Activated CD4-positive, alpha-beta T cell treated with anti-CD3 and anti-CD28 coated beads, Interleukin-2, amount 10 ng/mL, durations not matched to agents 24 days and 14 days (primary cell): ENCODE data around the gene PDS5B. TPM values are rescaled to one million over a fixed set of nuclear protein-coding genes. Genes with fewer than 3 reads are reported as not detected.

Experiments used
- DNase-seq: peaks from one replicate; pipeline ENCODE4 v3.0.0; 2022
- H3K27ac Mint-ChIP-seq: one replicate; pipeline ENCODE4 v1.8.0; 2022; ENCODE audit warnings: mild to moderate bottlenecking, mixed read lengths
- H3K27me3 Mint-ChIP-seq: one replicate; pipeline ENCODE4 v1.8.0; 2022; ENCODE audit warnings: mixed read lengths
- H3K36me3 Mint-ChIP-seq: one replicate; pipeline ENCODE4 v1.8.0; 2022; ENCODE audit warnings: low read depth, mild to moderate bottlenecking, mixed read lengths
- H3K4me1 Mint-ChIP-seq: one replicate; pipeline ENCODE4 v1.8.0; 2021; ENCODE audit warnings: mixed read lengths
- H3K4me3 Mint-ChIP-seq: one replicate; pipeline ENCODE4 v1.8.0; 2022; ENCODE audit warnings: mild to moderate bottlenecking, moderate library complexity, mixed read lengths
- H3K9me3 Mint-ChIP-seq: one replicate; pipeline ENCODE4 v1.8.0; 2021; ENCODE audit warnings: mixed read lengths
- intact Hi-C: fragments of 100-400 bp; cut with micrococcal nuclease; formaldehyde crosslinking; loops from one replicate; pipeline ENCODE4 v1.15.1; 2023
- total RNA-seq: library from RNA; stranded (reverse); gene quantifications from 2 replicates; pipeline ENCODE4 v1.2.3, GENCODE V29; 2022

Gene PDS5B
- total RNA-seq, 1 donor from 2014 or later: 70.2 TPM

DNA sequence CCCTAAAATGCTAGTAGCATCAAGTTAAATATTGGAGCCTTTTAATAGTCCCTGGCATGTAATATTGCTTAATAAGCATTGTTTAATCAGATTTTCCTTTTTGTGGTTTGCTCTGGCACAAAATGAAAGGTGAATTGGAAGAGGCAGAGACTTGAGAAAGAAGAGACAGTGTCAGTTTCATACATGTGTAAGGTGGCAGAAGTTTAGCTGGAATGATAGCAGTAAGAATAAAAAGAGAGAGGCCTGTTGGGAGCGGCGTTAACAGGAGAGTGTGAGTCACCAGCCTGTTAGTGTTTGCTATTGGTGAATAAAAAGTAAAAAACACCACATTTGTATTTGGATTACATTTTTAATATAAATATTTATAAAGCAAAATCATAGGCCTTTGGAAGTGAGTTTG is 145.3 kb downstream of the PDS5B start:
- no peaks in the 10 kb centered on the region for H3K27me3 Mint-ChIP-seq
- intact Hi-C loops: no loop called here
- H3K36me3 Mint-ChIP-seq: peaks cover 36% of the 10 kb centered on the region
- peaks cover 6% of the 10 kb centered on the region for H3K9me3 Mint-ChIP-seq
- H3K27ac Mint-ChIP-seq: peak overlapping the region; percentile 12
- DNase-seq: no peak
- H3K4me3 Mint-ChIP-seq: no peak overlapping the region
- H3K4me1 Mint-ChIP-seq: peaks cover 29% of the 10 kb centered on the region

DNA sequence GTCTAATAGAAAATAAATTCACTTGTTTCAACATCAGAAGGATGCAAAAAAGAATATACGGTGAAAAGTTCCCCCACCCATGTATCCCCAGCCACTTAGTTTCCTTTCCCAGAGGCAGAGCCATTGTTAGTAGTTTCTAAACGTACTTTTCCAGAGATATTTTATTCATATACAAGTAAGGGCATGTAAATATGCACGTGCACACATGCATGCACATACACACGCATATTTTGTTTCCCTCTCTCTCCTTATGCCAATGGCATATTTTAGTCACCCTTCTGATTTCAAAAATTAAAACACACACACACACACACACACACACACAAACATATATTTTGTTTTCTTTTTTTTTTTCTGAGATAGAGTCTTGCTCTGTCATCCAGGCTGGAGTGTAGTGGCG is 147.4 kb downstream of the PDS5B start:
- Mint-ChIP-seq H3K27ac (no peak overlapping the region), H3K9me3 (peaks cover 6% of the 10 kb centered on the region), H3K36me3 (peaks cover 31% of the 10 kb centered on the region), H3K4me1 (peaks cover 42% of the 10 kb centered on the region), H3K27me3 (no peaks in the 10 kb centered on the region), H3K4me3 (no peak overlapping the region)
- intact Hi-C loops: no loop called here
- DNase-seq: no peak

DNA sequence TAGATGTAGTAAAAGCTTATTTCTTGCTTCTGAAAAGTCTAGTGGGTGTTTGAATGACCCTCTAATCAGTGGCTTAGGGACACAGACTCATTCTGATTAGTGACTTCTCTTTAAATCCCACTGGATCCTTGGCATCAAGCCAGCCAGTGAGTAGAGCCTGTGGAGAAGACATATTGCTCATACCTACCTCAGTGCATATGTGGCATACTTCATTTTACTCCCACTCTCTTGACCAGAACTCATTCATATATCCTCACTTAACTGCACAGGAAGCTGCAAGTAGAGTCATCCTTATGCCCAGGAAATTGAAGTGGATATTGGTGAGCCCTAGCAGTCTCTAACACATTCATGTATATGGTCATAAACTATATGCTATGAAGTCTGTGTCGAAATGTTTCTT is 148.3 kb downstream of the PDS5B start:
- no peaks in the 10 kb centered on the region for H3K27me3 Mint-ChIP-seq

DNA sequence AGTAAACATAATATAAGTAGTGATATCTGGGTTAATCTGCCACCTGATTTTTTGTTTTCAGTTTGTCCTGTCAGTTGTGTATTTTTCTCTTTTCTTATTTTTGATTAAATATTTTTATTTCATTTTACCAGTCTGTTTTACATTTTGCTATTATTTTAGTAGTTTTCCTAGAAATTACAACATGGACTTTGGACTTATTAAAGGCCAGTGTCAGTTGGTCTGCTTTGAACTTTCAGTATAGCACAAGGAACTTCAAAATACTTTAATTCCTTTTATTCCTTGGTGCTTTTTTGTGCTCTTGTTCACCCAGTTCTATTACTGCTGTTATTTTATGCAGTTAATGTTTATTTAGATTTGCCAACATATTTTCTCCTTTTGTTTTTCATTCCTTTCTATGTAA is 149.6 kb downstream of the PDS5B start:
- Mint-ChIP-seq H3K9me3 (no peaks in the 10 kb centered on the region), H3K27me3 (no peaks in the 10 kb centered on the region), H3K4me3 (peak overlapping the region; percentile 82), H3K27ac (no peak overlapping the region), H3K4me1 (peaks cover 40% of the 10 kb centered on the region), H3K36me3 (peaks cover 27% of the 10 kb centered on the region)
- intact Hi-C loops: loop anchor here (5.0 kb wide), 1 partner anchor 89 kb away; no protein-coding TSS in a partner anchor
- no peak for DNase-seq

More for the DNA sequence above, 148.3 kb downstream of the PDS5B start:
- Mint-ChIP-seq H3K36me3 (peaks cover 28% of the 10 kb centered on the region), H3K9me3 (peaks cover 6% of the 10 kb centered on the region), H3K27ac (no peak overlapping the region), H3K4me1 (peaks cover 42% of the 10 kb centered on the region), H3K4me3 (no peak overlapping the region)
- intact Hi-C loops: no loop called here
- no peak for DNase-seq

DNA sequence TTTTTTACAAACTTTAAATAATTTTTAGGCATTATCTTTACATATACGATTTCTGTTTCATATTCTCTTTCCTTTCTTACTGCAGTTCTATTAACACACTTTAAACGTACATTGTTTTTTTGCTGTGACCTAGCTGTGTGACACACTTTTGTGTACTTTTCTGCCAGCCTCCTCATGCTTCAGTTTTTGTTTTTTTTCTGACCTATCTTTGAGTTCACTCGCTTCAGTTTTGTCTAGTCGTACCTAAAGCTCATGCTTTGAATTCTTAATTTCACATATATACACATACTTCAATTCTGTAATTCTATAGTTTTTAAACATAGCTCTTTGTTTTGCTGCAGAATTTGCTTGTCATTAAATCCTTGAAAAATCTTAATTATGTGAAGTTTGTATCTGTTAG is 150.4 kb downstream of the PDS5B start:
- peaks cover 32% of the 10 kb centered on the region for H3K4me1 Mint-ChIP-seq
- H3K27ac Mint-ChIP-seq: peak overlapping the region; percentile 81
- intact Hi-C loops: loop anchor here (1.0 to 5.0 kb wide), 3 partner anchors 14 to 169 kb away; no protein-coding TSS in a partner anchor
- no peaks in the 10 kb centered on the region for H3K9me3 Mint-ChIP-seq
- peak overlapping the region; percentile 82 for H3K4me3 Mint-ChIP-seq
- DNase-seq: no peak
- peaks cover 27% of the 10 kb centered on the region for H3K36me3 Mint-ChIP-seq
- H3K27me3 Mint-ChIP-seq: no peaks in the 10 kb centered on the region

DNA sequence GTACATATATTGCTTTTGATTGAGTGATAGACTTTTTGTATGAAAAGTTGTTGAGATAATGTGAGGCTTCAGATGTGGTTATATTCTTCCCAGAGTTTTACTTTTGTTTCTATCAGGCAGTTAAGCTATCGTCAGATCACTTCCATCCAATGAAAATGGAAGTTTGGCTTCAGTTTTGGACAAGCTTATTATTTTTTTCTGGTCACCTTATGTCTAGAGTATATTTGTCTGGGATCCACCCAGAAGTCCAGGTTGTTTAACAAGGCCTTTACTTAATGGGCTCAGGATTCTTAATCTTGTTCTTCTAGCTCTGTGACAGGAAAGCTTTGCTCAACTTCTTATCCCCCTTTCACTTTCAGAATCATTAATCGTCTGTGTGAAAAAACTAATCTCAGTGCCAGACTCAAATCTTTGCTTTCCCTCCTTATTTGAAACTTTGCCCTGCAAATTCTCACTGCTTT is 150.9 kb downstream of the PDS5B start:
- Mint-ChIP-seq H3K36me3 (peaks cover 30% of the 10 kb centered on the region), H3K27ac (peak overlapping the region; percentile 81), H3K4me1 (peaks cover 31% of the 10 kb centered on the region), H3K4me3 (peak overlapping the region; percentile 82), H3K9me3 (no peaks in the 10 kb centered on the region), H3K27me3 (no peaks in the 10 kb centered on the region)
- peak; percentile 73 for DNase-seq
- intact Hi-C loops: loop anchor here (1.0 to 5.0 kb wide), 3 partner anchors 15 to 168 kb away; no protein-coding TSS in a partner anchor

DNA sequence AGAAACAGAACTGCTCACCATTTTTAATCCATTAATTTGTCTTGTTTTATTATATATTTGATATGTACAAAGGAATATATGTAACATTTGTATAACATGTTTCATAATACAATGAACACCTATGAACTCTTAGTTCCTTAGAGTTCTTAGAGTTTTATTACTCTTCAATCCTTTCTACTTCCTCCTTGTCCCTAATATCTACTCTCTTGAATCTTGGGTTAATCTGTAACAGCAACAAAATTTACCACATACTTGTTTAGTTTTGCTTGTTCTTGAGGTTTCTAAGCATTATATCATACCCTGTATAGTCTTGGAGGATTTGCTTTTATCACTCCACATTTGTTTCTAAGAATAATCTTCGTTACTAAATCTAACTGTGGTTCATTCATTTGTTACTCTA is 151.4 kb downstream of the PDS5B start:
- intact Hi-C loops: loop anchor here (1.0 to 5.0 kb wide), 3 partner anchors 15 to 168 kb away; no protein-coding TSS in a partner anchor
- no peaks in the 10 kb centered on the region for H3K27me3 Mint-ChIP-seq
- H3K27ac Mint-ChIP-seq: peak overlapping the region; percentile 81
- peak overlapping the region; percentile 82 for H3K4me3 Mint-ChIP-seq
- peaks cover 30% of the 10 kb centered on the region for H3K36me3 Mint-ChIP-seq
- H3K4me1 Mint-ChIP-seq: peaks cover 31% of the 10 kb centered on the region
- DNase-seq: no peak
- no peaks in the 10 kb centered on the region for H3K9me3 Mint-ChIP-seq

DNA sequence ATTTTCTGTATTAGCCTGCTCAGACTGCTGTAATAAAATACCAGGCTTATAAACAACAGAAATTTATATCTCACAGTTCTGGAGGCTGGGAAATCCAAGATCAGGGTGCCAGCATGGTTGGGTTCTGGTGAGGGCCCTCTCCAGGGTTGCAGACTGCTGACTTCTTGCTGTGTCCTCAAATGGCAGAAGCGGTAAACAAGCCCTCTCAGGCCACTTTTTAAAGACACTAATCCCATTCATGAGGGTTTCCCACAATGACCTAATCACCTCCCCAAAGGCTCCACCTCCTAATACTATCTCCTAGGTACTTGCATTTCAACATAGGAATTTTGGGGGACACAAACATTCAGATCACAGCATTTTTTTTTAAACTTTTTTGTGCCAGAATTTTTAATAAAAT is 159.3 kb downstream of the PDS5B start:
- peaks cover 2% of the 10 kb centered on the region for H3K4me1 Mint-ChIP-seq
- no peak overlapping the region for H3K27ac Mint-ChIP-seq
- intact Hi-C loops: no loop called here
- peaks cover 33% of the 10 kb centered on the region for H3K36me3 Mint-ChIP-seq
- no peaks in the 10 kb centered on the region for H3K9me3 Mint-ChIP-seq
- no peak overlapping the region for H3K4me3 Mint-ChIP-seq
- no peak for DNase-seq
- H3K27me3 Mint-ChIP-seq: no peaks in the 10 kb centered on the region

DNA sequence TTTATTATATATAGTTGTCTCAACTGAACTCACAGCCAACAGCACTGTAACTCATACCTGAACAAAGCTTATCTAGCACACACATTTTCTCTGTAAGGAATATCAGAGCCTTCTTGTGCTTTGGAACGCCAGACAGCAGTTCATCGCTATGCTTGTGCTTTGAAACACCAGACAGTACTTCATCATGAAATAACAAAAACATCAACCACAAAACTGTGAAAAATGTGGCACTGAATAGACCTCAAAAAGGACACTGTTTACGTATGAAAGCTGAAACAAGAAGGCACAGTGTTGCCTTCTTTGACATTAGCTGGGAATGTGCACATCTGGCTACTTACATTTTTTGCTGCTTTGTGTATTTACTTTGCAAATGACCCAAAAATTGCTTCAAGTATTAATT is 160.2 kb downstream of the PDS5B start:
- no peak overlapping the region for H3K27ac Mint-ChIP-seq
- H3K36me3 Mint-ChIP-seq: peaks cover 36% of the 10 kb centered on the region
- intact Hi-C loops: no loop called here
- H3K9me3 Mint-ChIP-seq: no peaks in the 10 kb centered on the region
- H3K4me1 Mint-ChIP-seq: no peaks in the 10 kb centered on the region
- no peaks in the 10 kb centered on the region for H3K27me3 Mint-ChIP-seq
- H3K4me3 Mint-ChIP-seq: no peak overlapping the region
- no peak for DNase-seq

DNA sequence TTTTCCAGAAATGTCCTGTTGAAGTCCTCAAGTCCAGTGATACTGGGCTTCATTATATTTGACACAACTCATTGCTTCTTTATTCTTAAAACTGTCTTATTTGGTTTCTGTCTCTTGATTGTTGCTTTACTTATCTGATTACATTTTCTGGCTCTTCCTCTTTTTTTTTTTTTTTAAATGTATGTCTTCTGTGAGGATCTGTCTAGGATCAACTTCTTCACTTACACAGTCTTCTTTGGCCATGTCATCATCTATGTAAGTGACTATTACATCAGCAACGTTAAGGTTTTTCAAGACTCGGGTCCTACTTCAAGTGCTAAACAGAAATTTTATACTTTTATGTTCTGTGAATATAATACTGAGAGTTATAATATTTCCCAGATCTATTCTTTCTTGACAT is 162.1 kb downstream of the PDS5B start:
- Mint-ChIP-seq H3K27me3 (no peaks in the 10 kb centered on the region), H3K4me1 (no peaks in the 10 kb centered on the region), H3K4me3 (no peak overlapping the region), H3K36me3 (peaks cover 32% of the 10 kb centered on the region), H3K27ac (no peak overlapping the region), H3K9me3 (no peaks in the 10 kb centered on the region)
- intact Hi-C loops: no loop called here
- DNase-seq: no peak

DNA sequence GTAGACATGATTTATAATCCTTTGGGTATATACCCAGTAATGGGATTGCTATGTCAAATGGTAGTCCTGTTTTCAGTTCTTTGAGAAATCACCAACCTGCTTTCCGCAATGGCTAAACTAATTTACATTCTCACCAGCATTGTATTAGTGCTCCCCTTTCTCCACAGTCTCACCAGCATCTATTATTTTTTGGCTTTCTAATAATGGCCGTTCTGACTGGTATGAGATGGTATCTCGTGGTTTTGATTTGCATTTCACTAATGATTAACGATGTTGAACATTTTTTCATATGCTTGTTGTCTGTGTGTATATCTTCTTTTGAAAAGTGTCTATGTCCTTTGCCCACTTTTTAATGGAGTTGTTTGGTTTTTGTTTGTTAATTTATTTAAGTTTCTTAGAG is 165.1 kb downstream of the PDS5B start:
- intact Hi-C loops: no loop called here
- DNase-seq: no peak

DNA sequence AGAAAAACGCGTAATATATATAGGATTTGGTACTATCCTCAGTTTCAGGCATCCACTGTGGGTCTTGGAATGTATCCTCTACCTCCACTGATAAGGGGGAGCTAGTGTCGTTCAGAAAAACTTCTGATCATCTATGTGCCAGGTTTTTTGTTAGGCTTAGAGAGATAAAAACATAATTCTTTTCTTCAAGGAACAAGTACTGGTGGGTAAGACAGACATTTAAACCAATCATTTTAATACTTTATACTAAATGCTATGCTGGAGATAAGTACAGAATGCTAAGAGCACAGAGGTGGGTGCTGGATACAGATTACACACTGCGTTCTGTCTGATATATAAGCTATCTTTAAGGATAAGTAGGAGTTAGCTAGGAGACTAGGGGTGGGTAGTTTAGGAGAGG is 166.1 kb downstream of the PDS5B start:
- Mint-ChIP-seq H3K27ac (no peak overlapping the region), H3K4me3 (no peak overlapping the region), H3K27me3 (no peaks in the 10 kb centered on the region), H3K4me1 (peaks cover 3% of the 10 kb centered on the region), H3K9me3 (peaks cover 3% of the 10 kb centered on the region), H3K36me3 (peaks cover 45% of the 10 kb centered on the region)
- DNase-seq: no peak
- intact Hi-C loops: no loop called here

More for the DNA sequence above, 165.1 kb downstream of the PDS5B start:
- H3K9me3 Mint-ChIP-seq: peaks cover 3% of the 10 kb centered on the region
- H3K4me3 Mint-ChIP-seq: no peak overlapping the region
- peaks cover 3% of the 10 kb centered on the region for H3K4me1 Mint-ChIP-seq
- no peaks in the 10 kb centered on the region for H3K27me3 Mint-ChIP-seq
- peak overlapping the region; percentile 16 for H3K27ac Mint-ChIP-seq
- peaks cover 44% of the 10 kb centered on the region for H3K36me3 Mint-ChIP-seq

DNA sequence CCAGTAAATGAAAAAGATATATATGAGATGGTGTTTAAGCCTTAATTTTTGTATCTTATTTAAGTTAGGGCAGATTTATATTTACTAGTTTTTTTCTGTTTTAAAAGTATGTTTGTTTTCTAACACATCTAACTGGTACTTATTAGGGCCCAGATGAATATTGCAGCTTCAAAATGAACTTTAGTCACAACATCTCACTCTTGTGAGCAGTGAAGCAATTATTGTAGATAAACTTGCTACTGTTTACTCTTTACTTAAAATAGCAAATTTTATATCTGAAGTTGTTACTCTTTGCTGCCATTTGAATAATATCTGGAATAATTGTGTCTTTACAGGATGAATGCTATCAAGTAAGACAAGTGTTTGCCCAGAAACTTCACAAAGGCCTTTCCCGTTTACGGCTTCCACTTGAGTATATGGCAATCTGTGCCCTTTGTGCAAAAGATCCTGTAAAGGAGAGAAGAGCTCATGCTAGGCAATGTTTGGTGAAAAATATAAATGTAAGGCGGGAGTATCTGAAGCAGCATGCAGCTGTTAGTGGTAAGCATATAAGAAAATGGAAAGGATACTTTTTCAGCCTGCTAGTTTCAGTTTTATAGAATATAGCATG is 166.8 kb downstream of the PDS5B start:
- no peak for DNase-seq
- Mint-ChIP-seq H3K36me3 (peaks cover 48% of the 10 kb centered on the region), H3K27ac (no peak overlapping the region), H3K27me3 (no peaks in the 10 kb centered on the region), H3K4me1 (peaks cover 3% of the 10 kb centered on the region), H3K9me3 (peaks cover 3% of the 10 kb centered on the region), H3K4me3 (no peak overlapping the region)
- intact Hi-C loops: no loop called here

DNA sequence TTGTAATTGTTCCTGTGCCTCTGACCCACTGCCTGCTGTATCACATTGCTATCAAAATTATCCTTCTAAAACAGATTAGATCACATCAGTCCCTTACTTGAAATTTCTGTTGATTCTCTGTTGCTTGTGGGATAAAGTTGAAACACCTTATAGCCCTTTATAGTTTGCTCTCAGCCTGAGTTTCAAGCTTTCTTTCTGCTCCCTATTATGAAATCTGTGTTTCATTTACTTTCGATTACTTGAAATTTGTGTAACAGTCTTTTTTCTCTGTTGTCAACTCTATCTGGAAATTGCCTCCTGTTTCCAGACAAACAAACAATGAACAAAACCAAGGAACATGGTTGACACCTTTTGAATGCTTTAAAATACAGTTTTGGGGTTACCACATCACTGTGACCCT is 167.9 kb downstream of the PDS5B start:
- peaks cover 49% of the 10 kb centered on the region for H3K36me3 Mint-ChIP-seq
- H3K4me1 Mint-ChIP-seq: peaks cover 5% of the 10 kb centered on the region
- H3K9me3 Mint-ChIP-seq: peaks cover 3% of the 10 kb centered on the region
- no peak overlapping the region for H3K4me3 Mint-ChIP-seq
- intact Hi-C loops: no loop called here
- DNase-seq: no peak
- no peak overlapping the region for H3K27ac Mint-ChIP-seq
- H3K27me3 Mint-ChIP-seq: no peaks in the 10 kb centered on the region

DNA sequence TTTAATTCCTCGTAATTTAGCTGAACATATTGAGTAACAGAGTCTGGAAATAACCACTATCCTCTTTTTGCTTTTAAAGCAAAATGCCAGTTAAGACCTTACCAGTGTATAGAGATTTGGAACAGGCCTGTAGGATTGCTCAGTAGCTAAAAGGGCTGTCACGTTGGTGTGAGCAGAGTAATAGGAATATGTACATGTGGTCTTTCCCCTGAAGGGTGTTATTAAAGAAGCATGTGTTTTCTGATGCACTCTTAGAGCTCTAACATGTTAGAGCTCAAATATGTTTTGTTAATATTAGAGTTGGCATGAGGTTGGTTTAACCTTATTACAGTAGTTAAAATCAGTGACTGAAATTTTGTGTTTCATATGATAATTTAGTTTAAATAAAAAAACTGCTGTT is 172.9 kb downstream of the PDS5B start:
- intact Hi-C loops: no loop called here

More for the DNA sequence above, 172.9 kb downstream of the PDS5B start:
- Mint-ChIP-seq H3K9me3 (peaks cover 13% of the 10 kb centered on the region), H3K36me3 (peaks cover 73% of the 10 kb centered on the region), H3K4me1 (peaks cover 14% of the 10 kb centered on the region), H3K27me3 (no peaks in the 10 kb centered on the region), H3K27ac (no peak overlapping the region), H3K4me3 (no peak overlapping the region)
- no peak for DNase-seq
